AG20443 (cell line): ENCODE measurements around the gene MAP3K7.
A peak's percentile ranks its signal among the peaks of the same experiment; 100 is the strongest.

Experiments used
- DNase-seq: peaks from one replicate; pipeline ENCODE4 v3.0.0; 2012; ENCODE audit warnings: low spot score, mixed read lengths

MAP3K7 gene

DNA sequence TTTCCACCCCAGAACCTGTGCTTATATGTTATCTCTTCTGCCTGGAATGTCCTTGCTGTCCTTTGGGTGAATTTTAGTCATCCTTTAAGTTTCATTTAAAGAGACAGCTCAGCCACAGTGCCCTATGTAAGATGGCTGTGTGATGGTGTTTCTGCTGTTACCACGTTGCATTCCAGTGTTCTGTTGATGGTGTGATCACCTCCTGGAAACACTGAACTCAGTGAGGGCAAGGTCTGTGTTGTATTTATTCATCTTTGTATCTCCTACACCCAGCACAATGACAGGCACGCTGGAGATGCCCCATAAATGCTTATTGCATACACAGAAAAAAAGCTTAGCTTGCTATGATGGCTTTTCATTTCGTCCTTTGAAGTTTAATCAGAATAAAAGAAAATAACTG is 102.5 kb downstream of the MAP3K7 start:
- no peak for DNase-seq

DNA sequence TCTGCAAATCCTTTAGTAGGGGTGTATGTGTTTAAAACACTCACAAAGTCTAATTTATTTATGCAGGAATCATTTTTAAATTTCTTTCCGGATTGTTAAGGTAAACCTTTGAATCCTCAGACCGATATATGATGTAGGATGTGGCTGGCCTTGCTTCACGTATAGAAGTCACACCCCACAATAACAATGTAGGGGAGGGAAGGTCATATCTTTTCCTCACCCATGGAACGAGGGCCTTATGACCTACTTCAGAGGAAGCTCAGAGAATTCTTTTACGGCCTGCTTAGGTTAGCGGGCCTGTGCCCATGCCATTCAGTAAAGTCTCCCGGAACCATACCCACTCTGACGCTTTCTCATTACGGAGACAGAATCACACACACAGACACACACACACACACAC is 102.9 kb downstream of the MAP3K7 start:
- no peak for DNase-seq

DNA sequence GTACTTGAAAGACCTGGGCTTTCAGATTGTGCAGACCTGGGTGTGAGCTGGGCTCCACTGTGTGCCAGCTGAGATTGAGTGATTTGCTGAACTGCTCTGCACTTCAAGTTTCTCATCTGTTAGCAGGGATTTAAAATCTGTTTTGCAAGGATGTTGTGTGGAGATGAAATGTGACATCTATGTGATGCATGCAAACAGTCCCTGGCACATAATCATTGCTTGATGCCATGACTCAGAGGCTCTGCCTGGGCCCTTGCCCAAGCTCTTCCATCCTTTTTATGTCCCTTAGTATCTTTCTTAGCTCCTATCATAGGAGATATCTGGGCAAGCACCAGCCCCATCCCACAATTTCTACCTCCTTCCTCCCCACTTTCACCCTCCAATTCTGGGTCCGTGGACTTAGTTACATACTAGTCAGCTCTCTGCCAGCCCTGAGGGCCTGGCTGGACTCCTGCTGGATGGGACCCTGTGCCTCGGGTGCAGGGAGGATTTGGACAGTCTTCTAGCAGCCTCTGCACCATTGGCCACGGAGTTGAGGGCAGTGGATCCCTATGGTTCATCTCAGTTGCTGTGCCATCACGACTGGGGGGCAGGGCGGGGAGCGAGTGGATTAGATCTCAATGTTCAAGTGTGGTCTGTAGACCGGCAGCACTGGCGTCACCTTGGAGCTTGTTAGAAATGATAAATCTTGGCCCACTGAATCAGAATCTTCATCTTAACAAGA is 103.6 kb downstream of the MAP3K7 start:
- peak; percentile 47 for DNase-seq

DNA sequence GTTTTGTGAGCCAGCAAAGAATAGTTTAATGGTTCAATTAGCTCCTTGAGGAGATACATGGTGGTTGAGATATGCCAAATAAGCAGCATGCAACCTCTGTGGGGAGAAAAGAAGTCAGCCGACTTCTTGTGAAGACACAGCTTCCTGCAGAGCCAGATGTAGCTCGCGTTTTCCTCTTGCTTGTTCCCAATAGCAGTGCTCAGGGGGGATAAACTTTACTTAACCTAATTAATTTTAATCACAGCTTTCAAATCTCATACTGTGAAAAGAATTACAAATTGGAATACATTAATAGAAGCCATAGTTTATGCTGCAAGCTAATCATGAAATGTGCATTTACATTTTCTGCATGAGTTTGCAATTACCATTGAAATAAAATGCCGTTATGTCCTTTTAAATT is 106.2 kb downstream of the MAP3K7 start:
- DNase-seq, result no peak

DNA sequence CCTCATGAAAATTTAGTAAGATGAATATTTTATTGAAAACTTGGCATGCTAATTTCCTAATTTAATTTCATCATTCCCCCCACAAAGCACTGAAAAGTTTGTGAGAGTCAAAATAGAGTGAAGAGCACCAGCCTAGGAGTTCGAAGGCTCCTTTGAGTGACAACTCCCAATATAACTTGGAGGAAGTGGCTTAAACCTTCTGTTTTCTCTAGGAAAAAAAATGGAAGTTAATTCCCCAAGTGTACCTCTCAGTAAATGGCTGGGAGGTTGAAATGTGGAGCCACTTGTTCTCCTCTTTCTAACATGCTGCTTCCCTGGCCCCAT is 107.3 kb downstream of the MAP3K7 start:
- DNase-seq, result no peak

DNA sequence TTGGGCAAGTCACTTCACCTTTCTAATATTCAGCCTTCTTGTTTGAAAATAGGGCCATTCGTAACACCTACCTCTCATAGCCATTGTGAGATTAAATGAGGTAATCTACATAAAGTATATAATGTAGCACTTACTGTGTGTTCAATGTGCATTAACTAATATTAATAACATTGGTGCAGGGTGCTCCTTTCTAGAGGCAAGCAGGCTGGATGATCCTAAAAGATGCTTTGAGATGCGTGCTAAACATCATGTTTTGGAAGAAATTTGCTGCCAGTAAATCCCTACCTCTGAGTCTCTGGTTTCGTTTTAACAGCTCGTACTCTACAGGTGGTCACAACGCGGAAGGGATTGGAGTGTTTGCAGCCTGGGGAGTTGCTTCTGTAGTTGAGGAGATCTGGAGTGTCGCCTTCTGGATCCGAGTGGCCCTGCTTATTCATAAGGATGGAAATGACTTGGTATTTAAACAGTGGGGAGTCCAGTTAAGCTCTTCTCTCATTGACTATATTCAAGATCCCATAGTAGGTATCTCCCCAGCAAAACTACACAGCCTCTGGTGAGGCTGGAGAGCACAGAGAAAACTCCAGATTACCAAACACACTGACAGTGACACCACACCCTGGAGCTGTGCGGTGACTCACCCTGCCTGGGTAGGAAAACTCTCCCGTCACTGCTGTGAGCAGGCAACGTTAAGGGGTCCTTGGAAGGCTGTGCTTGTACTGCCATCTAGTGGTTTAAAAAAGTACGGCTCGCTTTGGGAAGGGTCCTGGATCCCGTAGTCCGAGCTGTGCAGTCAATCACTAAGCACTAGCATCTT is 107.9 kb downstream of the MAP3K7 start:
- DNase-seq, result peak; percentile 96

DNA sequence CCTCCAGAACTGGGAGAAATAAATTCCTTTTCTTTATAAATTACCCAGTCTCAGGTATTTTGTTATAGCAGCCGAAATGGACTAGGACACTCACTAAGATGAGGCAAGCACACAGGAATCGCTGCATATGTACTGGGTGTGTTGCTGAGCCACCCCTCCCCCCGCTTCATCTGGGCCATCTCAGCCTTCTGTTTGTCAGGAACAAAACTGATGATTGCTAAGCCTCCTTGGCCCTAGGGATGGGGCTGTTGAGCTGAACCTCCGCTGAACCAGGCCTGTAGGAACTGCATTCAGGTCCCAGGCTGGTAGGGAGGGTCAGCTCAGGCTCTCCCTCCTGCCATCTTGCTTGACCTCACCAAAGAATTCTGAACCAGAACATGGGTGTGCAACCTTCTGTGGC is 108.6 kb downstream of the MAP3K7 start:
- no peak for DNase-seq

DNA sequence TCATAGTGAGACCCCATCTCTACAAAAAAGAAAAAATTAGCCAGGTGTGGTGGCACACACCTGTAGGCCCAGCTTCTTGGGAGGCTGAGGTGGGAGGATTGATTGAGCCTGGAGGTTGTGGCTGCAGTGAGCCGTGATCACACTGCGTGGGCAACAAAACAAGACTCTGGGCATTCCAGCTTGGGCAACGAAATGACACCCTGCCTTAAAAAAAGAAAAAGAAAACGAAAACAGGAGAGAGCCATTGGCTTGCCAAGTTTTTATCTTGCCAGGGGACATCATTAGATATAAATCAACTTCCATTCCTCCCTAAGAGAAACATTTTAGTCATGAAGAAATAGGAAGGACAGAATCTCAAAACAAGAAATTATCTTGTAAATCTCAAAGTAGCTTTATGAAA is 109.5 kb downstream of the MAP3K7 start:
- no peak for DNase-seq

DNA sequence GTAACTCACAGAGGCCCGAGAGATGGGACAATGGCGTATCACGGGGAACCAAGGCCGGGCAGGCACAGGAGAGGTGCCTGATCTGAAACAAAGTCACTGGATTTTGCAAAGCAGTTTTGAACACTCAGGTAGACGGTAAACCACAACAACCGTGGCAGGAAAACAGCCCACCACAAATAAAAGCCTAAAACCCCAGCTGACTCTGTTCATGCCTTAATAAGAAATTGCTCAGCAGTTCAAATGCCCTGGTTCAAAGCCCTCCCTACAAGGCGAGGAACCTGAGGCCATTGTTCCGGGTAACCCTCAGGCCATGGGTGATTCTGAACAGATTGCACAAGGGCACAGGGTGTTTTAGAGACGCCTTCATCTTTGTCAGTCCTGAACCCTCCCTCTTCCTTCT is 114.2 kb downstream of the MAP3K7 start:
- no peak for DNase-seq

DNA sequence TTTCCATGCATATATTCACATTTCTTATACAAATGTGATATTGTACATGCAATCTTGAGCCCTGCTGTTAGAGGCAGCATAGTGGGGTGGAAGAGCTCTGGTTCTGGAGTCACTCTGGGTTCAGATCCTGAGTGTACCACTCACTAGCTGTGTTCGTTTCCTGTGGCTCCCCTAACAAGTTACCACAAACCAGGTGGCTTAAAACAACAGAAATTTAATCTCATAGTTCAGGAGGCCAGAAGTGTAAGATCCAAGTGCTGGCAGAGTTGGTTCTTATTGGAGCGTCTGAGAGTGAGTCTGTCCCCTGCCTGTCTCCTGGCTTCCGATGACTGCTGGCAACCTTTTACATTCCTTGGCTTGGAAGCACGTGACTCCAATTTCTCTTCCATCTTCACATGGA is 115.6 kb downstream of the MAP3K7 start:
- no peak for DNase-seq

DNA sequence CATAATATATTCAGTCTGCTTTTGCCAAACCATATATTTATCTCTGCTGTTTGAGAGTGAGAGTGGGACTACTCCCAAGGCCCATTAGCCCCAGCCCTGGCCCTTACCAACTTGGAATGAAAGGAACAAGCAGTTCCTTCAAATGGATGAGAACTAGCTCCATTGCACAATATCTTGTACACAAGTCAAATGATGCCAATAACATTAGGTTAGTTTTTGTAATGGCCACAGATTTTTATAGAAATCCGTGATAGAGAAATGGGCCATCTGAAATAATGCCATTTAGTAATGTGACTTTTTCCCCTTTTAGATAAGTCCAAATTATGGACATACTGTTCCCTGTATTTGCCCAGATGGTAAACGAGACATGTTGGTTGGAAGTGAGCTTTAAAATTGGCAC is 117.0 kb downstream of the MAP3K7 start:
- no peak for DNase-seq

DNA sequence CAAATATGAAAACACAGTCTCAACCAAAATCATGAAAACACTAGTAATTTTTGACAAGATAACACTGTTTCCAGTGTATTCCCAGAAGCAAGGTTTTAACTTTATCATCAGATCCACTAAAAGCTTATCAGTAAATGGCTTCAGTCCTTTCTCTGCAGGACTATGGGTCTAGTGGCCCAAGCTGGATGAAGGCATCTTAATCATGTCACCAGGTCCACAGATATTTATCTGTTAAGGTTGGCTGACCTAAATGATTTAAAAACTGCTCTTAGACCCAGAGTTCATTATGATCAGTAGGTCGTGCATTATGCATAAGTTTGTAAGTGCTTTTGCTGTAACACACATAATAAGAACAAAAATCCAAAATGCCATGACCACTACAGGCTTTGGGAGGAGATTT is 118.0 kb downstream of the MAP3K7 start:
- DNase-seq, result no peak

DNA sequence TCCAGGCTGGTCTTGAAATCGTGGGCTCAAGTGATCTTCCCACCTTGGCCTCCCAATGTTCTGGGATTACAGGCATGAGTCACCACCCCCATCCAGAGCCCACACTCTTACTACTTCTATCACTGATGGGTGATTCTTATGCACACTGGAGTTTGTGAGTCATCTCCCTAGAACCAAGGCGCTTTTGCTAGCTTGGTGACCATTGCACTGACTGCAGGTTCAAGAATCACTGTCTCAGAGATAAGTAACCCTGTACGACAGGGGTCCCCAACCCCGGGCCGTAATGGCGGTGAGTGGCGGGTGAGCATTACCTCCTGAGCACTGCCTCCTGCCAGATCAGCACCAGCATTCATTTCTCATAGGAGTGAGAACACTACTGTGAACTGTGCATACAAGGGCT is 118.8 kb downstream of the MAP3K7 start:
- DNase-seq, result no peak

DNA sequence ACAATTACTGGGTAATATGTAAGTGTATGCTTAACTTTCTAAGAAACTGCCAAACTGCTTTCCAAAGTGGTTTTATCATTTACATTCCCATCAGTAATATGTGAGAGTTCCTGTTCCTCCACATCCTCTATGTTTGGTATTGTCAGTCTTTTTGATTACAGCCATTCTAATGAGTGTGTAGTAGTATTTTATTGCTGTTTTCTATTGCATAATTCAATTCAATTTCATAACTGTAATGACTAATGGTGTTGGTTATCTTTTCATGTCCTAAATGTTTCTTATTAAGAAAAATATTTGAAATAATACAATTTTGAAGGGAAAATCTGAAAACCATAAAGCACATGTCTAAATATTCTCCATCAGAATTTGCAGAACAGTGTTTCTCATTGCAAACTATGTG is 119.3 kb downstream of the MAP3K7 start:
- no peak for DNase-seq

DNA sequence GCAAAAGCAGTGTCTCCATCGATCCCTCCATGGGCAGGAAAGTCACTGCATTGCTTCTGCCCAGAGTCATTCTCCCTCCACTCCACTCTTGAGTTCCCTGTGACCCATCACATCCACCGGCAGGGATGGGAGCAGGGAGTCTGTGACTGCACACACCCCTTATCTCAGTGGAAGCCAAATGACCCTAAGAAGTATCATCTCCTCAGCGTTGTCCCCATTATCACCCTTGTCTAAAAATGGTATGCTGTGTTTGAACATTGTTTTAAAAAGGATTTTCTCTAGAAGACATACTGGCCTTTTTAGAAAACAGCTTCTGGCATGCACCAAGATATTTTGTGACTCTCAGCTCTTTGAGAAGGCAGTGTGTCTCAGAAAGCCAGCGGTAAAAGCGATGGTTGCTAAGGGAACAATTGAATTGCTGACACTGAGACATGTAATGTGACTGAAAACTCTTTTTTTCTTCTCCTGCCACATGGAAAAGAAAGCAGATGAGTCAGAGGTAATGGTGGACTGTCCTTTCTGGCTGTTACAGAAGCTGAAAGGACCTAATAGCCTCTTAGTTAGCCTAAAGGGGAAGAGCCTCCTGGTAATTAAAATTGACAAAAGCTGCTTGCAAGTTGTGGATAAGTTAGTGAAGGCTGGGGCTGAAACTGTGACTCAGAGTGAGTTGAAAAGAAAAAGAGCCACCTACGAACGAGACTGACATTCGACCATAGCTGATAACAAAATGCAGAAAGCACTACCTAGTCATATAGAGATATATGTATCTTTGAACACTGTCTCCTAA is 120.5 kb downstream of the MAP3K7 start:
- no peak for DNase-seq

DNA sequence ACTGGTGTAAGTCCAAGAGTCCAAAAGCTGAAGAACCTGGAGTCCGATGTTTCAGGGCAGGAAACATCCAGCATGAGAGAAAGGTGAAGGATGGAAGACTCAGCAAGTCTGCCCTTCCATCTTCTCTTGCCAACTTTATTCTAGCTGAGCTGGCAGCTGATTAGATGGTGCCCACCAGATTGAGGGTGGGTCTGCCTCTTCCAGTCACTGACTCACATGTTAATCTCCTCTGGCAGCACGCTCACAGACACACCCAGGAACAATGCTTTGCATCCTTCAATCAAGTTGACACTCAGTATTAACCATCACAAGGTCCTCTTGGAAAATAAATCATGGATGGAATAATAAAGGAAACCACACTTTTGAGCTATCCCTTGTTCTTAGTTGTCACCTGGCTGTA is 121.2 kb downstream of the MAP3K7 start:
- DNase-seq, result no peak

DNA sequence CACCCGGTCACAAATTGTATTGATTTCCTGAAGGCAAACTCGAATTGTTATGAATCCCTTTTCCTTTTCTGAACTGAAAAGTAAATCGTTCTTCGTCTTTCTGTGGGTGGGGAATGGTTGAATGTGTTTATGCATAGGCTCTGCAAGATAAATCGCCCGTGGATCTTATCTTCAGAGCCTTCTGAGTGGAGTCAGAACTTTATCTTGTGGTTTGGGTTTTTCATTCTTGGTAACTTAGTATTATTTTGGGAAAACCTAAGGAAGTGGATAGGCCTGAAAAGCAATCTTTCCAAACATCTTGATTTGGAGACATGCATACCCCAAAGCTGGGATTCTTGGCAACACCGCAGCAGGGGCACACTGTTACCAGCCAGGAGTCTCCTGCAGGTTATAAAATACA is 122.4 kb downstream of the MAP3K7 start:
- DNase-seq, result no peak

DNA sequence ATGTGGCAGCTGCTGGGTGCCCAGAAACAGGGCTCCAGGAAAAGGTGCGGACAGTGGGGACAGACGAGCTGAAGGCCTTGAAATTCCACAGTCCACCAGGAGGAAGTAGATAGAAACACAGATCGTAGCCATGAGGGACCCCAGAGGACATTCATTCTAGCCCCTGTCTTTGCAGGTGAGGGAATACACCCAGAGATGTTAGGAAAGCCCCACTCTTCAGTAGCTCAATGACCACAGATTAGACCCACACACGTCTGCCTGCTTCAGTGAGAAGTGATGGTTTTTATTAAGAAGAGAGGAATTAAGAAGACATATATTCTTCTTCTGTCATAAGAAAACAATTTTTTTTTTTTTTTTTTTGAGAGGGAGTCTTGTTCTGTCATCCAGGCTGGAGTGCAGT is 123.0 kb downstream of the MAP3K7 start:
- DNase-seq, result no peak
